ENCODE measurements around the gene ZC3H7B. TPM values are rescaled to one million over a fixed set of nuclear protein-coding genes. Genes with fewer than 3 reads are reported as not detected.

ZC3H7B gene
- 35.5 and 44.1 TPM in 2 replicates for total RNA-seq

GRCh38 chr22:41301085-41302020 lies at the start of gene ZC3H7B:
Gene ZC3H7B (plus strand): TSS chr22:41301525. CDS start chr22:41320661, 19,136 bp downstream.

GRCh38 chr22:41285820-41286638 lies 15.3 kb upstream of the ZC3H7B start, which contains the start of gene RANGAP1:
Gene RANGAP1 (minus strand): TSS chr22:41286187. CDS start chr22:41281044, 5,143 bp downstream.

GRCh38 chr22:41381329-41382097 lies 80.2 kb downstream of the ZC3H7B start, which contains the start of gene TEF:
Gene TEF (plus strand): TSS chr22:41381942. CDS start chr22:41382045, 103 bp downstream.

Other genes starting within 250 kb of the ZC3H7B start
- gene EP300, start 208.9 kb upstream of the ZC3H7B start, total RNA-seq = 24.3 and 57.1 TPM in 2 replicates
- gene L3MBTL2, start 96.2 kb upstream of the ZC3H7B start, total RNA-seq = 12.7 and 16.4 TPM in 2 replicates
- 0.26 and 0.80 TPM in 2 replicates for gene CHADL, start 60.6 kb upstream of the ZC3H7B start, total RNA-seq
- 36.5 and 94.5 TPM in 2 replicates for gene RANGAP1, start 15.3 kb upstream of the ZC3H7B start, total RNA-seq
- gene TEF, start 80.4 kb downstream of the ZC3H7B start, total RNA-seq = 5.3 and 7.1 TPM in 2 replicates
- 24.3 and 45.7 TPM in 2 replicates for gene TOB2, start 145.3 kb downstream of the ZC3H7B start, total RNA-seq
- gene PHF5A, start 167.2 kb downstream of the ZC3H7B start, total RNA-seq = 45.9 and 64.8 TPM in 2 replicates
- 62.6 and 84.4 TPM in 2 replicates for gene ACO2, start 167.6 kb downstream of the ZC3H7B start, total RNA-seq
- 9.8 and 32.2 TPM in 2 replicates for gene POLR3H, start 242.9 kb downstream of the ZC3H7B start, total RNA-seq